Amygdala (tissue), 56 donors: ENCODE measurements around the gene SYT8.
"Not testable (repeated sequence)": the region's sequence is repeated elsewhere in the genome, so short reads cannot be mapped to it uniquely, and the experiment has no call there.

Source experiments
- DNase-seq, 56 donors: peaks; one replicate each; lab custom pipeline; 2025; lab: John Stamatoyannopoulos, UW

Gene SYT8

GRCh38 chr11:1868636-1869291 lies 34.0 kb downstream of the SYT8 start:
- DNase-seq = no peak

- DNase-seq = no peak
These were observed 34.9 kb downstream of the SYT8 start for GRCh38 chr11:1869427-1870325.

GRCh38 chr11:1870326-1870696 lies 35.5 kb downstream of the SYT8 start:
- DNase-seq = no peak

GRCh38 chr11:1870721-1871466 lies 36.1 kb downstream of the SYT8 start:
- DNase-seq = peak in 10 of 56 donors; percentile 18 to 47 (median 33)

- DNase-seq = no peak
These were observed 36.7 kb downstream of the SYT8 start for GRCh38 chr11:1871531-1871930.

GRCh38 chr11:1872267-1872985 lies 37.6 kb downstream of the SYT8 start:
- DNase-seq = no peak

GRCh38 chr11:1873048-1873812 lies 38.4 kb downstream of the SYT8 start:
- no peak for DNase-seq

- DNase-seq = not testable (repeated sequence)
These were observed 39.0 kb downstream of the SYT8 start for GRCh38 chr11:1873813-1874150.

- not testable (repeated sequence) for DNase-seq
These were observed 39.8 kb downstream of the SYT8 start for GRCh38 chr11:1874441-1875092.

GRCh38 chr11:1875093-1875850 lies 40.5 kb downstream of the SYT8 start:
- DNase-seq = no peak

GRCh38 chr11:1875851-1876301 lies 41.1 kb downstream of the SYT8 start:
- not testable (repeated sequence) for DNase-seq

- DNase-seq = no peak
These were observed 41.7 kb downstream of the SYT8 start for GRCh38 chr11:1876361-1877063.

GRCh38 chr11:1877211-1878136 lies 42.7 kb downstream of the SYT8 start:
- peak in 1 of 56 donors; percentile 35 for DNase-seq

- no peak for DNase-seq
These were observed 43.6 kb downstream of the SYT8 start for GRCh38 chr11:1878137-1879031.

GRCh38 chr11:1879342-1879940 lies 44.7 kb downstream of the SYT8 start:
- no peak for DNase-seq
